GM19468 (cell line): ENCODE measurements around the gene GYG2.
"Not testable (repeated sequence)": the region's sequence is repeated elsewhere in the genome, so short reads cannot be mapped to it uniquely, and the experiment has no call there.

Experiments
- ATAC-seq: cut with Tn5 transposase; IDR thresholded peaks from one replicate; pipeline ENCODE4 v1.9.1; 2021; ENCODE audit warnings: mild to moderate bottlenecking, moderate library complexity, moderate number of reproducible peaks; ENCODE audit not compliant: unreplicated experiment; ENCODE audit errors: extremely low read depth

GYG2 gene

GRCh38 chrX:2863646-2864045 lies 34.9 kb downstream of the GYG2 start:
- no peak for ATAC-seq

- ATAC-seq: no peak
Measured at GRCh38 chrX:2867206-2867605, 38.5 kb downstream of the GYG2 start.

GRCh38 chrX:2870650-2871049 lies 41.9 kb downstream of the GYG2 start:
- ATAC-seq: no peak

GRCh38 chrX:2871831-2872230 lies 43.1 kb downstream of the GYG2 start:
- ATAC-seq: no peak

DNA sequence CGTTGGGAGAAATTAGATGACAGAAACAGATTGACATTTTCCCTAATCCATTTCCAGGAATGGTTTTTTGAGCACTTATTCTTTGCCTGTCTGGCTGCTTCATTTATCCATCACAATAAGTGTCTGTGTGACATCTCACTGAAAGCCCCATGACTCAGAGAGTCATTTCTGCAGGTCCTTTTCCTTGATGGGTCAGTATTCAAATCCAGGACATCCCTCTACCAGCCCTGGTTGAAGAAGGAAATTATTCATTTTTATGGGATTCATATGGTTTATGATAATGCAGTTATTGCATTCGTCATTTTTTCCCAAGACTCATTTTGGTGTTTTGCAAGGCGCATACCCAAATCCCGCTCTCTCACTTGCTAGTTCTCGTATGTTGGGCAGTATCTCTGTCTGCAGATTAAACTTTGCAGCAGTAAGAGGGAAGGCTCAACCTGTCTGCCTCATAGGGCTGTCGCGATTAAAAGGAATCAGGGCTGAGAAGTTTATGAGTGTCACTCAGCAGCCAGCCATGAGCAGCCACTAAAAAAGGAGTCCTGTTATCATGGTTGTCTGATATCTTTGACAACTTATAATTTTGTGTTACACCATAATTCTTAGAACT lies 44.0 kb downstream of the GYG2 start:
- ATAC-seq: no peak

- no peak for ATAC-seq
Measured at GRCh38 chrX:2874222-2875135, 45.7 kb downstream of the GYG2 start.

DNA sequence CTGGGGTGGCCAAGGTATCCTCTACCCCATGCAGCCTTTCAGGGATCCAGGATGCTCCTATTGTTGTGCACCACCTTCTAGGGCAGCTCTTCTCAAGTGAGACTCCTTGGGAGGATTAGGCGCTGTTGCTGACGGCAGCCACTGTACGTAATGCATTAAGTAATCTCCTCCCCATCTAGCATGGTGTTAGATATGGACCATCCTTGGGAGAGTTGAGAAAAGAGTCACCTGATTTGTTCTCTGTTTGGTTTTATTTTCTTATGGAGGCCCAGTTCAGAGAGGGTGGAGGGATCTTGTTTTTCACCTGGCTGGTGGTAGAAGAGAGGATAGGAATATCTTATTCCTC lies 46.4 kb downstream of the GYG2 start:
- no peak for ATAC-seq

DNA sequence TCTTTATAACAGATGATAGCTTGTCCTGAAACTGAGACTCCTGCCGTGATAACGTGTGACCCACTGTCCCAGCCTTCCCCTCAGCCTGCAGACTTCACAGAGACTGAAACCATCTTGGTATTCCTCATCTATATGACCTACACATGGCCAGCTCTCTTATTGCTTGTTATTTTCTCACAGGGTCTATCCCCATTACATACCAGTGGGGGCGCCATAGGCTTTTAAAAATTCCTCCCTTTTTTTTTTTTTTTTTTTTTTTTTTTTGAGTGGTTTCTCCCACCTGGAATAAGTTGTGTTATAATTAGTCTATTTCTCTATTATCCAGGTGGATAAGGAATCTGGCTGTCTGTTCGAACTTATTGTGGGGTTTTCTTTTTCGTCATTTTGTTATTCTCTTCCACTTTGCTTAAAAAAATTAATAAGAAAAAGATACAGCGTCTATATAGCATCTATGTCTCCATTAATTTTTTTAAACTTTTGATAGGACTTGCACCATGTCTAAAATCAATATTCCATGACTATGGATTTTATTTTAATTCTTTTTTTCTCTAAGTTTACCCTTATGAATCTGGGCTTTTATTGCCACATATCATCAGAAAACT lies 47.2 kb downstream of the GYG2 start:
- ATAC-seq: no peak

DNA sequence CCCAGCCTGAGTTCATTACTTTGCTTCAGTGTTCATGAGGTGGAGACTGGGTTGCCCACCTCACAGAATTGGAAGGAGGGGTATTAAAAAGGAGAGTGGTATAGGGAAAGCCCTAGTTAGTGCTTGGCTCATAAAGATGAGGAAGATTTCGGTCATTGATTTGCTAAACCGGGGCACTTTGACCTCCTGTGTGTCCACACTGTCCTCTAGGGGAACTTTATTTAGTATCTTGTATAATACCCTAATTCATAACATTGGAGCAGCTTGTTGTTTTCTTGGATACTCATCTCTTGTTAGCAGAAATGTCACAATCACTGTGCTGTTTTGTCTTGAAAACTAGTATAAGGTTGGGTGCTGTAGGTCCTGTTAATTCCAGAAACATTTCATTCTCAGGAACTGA lies 49.8 kb downstream of the GYG2 start:
- ATAC-seq: no peak

- ATAC-seq: no peak
Measured at GRCh38 chrX:2879670-2880069, 50.9 kb downstream of the GYG2 start.

DNA sequence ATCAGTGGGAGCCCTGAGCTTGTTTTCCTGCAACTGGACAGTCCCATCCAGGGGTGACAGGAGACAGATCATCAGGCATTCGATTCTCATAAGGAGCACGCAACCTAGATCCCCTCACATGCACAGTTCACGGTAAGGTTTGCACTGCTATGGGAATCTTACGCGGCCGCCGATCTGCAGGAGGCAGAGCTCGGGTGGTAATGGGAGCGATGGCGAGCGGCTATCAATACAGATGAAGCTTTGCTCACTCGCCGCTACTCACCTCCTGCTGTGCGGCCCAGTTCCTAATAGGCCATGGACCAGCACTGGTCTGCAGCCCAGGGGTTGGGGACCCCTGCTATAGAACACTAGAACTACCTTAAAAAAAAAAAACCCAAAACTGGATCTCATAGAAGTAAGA lies 55.0 kb downstream of the GYG2 start:
- no peak for ATAC-seq

GRCh38 chrX:2888309-2888708 lies 59.6 kb downstream of the GYG2 start:
- ATAC-seq: no peak

DNA sequence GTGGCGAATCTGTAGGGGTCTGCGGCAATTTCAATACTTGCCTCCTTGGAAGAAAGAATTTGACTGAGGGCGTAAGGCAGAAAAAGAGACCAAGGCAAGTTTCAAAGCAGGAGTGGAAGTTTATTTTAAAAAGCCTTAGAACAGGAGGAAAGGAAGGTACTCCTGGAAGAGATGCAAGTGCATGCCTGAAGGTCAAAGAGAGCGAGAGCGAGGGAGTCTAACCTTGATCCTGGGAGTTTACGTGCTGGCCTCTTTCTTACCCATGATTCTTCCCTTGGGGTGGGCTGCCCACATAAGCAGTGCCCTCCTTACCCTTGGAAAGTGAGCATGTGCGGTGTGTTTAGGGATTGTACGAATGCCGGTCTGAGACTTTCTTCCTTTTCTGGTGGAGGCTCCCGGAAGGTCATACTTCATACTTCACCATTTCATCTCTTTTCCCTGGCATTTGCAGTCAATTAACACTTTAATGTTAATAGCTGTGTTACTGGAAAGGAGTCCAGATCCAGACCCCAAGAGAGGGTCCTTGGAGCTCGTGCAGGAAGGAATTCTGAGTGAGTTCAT lies 60.4 kb downstream of the GYG2 start:
- no peak for ATAC-seq

GRCh38 chrX:2889706-2890490 lies 61.2 kb downstream of the GYG2 start:
- ATAC-seq: not testable (repeated sequence)

- ATAC-seq: not testable (repeated sequence)
Measured at GRCh38 chrX:2890536-2891460, 62.1 kb downstream of the GYG2 start.

- no peak for ATAC-seq
Measured at GRCh38 chrX:2892816-2893215, 64.1 kb downstream of the GYG2 start.

GRCh38 chrX:2894885-2895292 lies 66.2 kb downstream of the GYG2 start:
- ATAC-seq: no peak

GRCh38 chrX:2897311-2897689 lies 68.6 kb downstream of the GYG2 start:
- ATAC-seq: no peak
